GM18519 (cell line): ENCODE measurements around the gene CSNK1D.
A peak's percentile ranks its signal among the peaks of the same experiment; 100 is the strongest.

Source experiments
- ATAC-seq: cut with Tn5 transposase; IDR thresholded peaks from one replicate; pipeline ENCODE4 v1.9.1; 2021; ENCODE audit warnings: mild to moderate bottlenecking, moderate library complexity; ENCODE audit not compliant: unreplicated experiment, low FRiP score

Gene CSNK1D

GRCh38 chr17:82230609-82231311 lies 42.7 kb downstream of the CSNK1D start:
- no peak for ATAC-seq

DNA sequence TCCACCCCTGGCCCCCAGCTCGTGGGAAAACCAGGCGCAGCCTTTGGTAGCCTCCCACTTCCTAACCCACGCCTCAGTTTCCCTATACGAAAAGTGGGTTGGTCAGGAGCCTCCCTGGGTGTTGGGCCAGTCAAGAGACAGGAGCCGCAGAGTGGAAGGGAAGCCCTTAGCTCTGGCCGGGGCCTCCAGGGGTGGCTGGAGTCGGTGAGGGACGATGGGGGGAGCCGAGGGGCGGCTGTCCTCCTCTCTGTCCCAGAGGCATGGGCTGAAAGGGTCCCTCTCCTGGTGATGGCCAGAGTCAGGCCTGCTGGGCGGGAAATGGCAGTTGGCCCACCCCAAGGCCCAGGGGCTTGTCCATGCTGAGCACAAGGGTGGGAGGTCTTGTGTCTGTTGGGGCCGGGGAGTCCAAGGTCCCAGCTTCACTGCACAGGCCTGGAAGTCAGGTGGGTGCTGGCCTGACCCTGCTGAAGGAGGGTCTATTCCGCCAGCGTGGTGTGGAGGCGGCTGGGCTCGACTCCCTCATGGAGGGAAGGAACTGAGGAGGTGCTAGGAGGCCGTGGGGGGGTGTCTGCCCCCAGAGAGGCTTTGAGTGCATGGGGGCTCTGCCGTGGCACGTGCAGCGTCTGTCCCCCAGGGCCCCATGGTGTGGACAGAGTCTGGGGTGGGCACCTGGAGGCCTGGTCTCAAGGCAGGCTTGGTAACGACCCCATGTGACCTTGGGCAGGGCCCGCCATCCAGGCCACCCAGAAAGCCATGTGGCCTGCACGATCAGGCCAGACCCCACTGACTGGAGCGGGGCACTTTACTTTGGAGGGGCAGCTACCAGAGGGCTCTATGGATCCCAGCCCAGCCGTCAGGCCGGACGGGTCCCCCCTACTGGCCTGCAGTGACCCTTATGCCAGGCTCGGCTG lies 43.5 kb downstream of the CSNK1D start:
- no peak for ATAC-seq

DNA sequence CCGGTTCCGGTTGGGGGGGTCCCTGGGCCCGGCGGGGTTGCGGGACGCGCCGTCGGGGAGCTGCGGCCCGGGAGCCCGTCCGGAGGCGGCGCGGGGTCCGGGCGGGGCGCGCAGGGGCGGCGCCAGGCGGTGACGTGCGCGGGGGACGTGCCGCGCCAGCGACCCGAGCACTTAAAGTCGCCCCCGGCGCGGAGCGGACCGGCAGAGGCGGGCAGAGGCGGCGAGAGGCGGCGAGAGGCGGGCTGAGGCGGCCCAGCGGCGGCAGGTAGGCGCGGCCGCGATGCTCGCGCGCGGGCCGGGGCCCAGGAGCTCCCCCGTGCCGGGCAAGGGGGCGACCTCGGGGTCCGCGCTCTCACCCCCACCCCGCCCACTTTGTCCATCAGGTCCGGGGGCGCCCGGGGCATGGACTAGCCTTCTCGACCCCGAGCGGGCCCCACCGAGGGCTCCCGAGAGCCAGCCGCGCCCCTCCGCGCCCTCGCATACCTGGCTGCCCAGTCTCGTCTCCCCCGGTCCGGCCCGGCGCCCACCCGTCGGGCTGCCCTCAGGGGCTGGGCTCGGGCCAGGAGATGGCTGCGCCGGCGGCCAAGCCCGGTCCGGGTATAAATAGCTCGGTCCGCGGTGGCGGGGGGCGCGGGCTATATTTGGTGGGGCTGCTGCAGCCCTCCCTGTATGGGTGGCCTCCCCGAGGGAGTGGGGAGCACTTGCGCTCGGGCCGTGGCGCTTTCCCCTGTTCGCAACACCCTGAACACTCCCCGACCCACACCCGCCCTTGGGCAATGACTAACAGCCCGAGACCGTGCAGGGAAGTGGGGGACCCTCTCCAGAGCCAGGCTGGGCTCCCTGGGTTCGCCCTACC lies 44.4 kb downstream of the CSNK1D start, which contains the start of gene SLC16A3:
Gene SLC16A3 (plus strand): TSS at position 201 of the 856 bp plus-strand sequence. CDS start 6,967 bp downstream, outside the sequence.
- ATAC-seq = peak; percentile 29

- no peak for ATAC-seq
Measured at GRCh38 chr17:82228278-82228841, 45.1 kb downstream of the CSNK1D start.

DNA sequence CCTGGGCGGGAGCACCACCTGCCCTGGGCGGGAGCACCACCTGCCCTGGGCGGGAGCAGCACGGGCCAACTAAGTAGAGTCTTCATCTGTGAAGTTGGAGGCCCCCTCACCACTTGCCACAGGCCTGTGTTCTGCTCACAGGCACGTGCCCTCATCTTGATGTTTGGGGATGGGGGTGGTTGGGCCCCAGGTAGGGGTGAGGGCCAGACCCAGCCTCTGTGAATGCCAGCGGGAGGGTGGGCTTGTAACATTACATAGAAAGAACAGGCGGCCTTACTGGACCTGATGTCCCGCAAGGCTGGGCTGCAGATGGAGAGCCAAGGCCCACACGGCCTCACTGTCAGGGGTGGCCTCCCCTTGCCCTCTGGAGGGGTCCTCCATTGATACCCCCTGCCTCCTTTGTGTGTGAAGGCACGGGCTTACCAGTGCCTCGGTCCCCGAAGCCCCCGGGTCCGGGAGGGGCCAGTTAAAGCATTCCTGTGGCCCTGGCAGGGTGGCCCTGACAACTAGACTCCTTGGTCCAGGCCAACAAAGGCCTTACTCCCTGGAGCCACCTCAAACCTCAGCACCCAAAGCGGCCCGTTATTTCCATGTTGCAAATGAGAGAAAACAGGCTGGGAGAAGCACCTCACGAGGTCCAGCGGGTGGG lies 45.7 kb downstream of the CSNK1D start:
- no peak for ATAC-seq

GRCh38 chr17:82226809-82227628 lies 46.5 kb downstream of the CSNK1D start:
- no peak for ATAC-seq

DNA sequence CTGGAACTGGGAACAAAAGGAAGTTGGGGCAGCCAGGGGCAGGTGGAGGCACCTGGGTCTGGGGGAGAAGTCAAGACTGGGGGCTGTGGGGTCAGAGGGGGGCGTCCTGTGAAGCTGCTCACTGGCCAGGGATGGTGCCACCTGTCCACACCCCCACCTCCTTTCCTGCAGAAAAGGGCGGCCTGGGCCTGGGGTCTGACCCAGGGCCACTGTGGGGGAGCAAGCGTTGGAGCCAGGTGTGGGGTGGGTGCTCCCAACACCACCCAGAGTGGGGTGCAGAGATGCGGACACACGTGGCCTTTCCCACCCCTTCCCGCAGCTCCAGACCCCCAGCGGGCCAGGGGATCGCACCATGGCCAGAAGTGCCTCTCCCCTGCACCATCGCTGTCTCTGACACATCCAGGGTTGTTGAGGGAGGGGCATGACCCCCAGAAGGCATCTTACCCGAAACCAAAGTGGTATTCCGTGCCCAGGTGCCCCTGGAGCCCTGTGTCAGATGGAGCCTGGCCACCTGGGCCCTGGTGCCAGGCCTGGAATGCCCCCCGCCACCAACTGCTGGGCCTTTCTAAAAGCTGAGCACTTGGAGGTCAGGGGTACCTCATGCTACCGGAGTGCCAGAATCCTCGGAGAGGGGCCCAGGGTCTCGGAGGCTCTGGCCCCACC lies 47.2 kb downstream of the CSNK1D start:
- no peak for ATAC-seq

DNA sequence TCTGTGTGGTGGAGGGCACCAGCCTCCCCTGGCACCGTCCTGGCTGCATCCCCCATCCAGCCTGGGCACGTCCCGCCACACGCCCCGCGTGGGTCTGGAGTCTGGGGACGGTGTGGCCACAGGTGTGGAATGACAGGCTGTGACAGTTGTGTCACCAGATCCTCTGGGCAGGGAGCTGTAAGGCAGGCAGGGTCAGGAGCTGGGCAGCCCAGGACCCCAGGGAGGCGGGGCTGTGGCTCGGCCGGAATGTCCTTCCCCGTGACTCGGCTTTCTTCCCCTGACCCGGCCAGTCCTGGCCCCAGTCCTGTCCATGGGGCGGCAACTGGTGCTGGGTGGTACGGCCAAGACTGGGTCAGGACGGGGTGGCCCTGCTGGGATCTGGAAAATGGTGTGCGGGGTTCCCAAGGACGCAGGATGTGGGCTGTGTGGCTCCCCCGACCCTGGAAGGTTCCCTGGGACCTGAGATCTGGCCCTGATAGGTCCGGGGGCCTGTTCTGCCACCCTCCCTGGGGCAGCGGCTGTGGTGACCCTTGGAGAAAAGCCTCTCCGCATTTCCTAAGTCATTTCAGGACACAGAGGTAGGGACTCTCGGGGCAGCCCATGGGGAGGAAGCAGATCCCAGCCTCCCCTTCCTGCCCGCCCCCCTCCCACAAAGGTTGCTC lies 48.0 kb downstream of the CSNK1D start:
- ATAC-seq = no peak

DNA sequence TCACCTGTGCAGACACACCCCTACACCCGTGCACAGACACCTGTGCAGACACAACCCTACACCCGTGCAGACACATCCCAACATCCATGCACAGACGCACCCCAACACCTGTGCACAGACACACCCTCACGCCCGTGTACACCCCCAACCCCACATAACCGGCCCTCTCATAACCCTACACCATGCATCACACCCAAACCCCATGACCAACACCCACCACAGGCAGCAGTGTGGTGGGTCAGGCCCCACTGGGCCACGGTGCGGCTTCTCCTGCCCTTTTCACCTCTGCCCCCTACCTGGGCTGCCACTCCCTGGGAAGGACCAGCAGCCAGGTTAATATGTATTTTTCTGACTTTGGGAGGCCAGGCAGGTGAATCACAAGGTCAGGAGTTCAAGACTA lies 48.8 kb downstream of the CSNK1D start:
- no peak for ATAC-seq

DNA sequence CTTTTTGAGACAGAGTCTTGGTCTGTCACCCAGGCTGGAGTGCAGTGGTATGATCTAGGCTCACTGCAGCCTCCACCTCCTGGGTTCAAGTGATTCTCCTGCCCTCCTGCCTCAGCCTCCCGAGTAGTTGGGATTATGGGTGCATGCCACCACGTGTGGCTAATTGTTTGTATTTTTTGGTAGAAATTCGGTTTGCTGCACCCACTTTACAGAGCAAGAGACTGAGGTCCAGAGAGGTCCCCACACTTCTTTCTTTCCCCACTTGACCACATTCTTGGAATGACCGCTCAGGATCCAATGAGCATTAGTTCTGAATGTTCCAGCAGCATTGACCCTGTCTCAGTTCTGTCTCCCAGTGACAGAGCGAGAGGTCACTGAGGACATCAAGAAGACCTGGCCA lies 50.0 kb downstream of the CSNK1D start:
- no peak for ATAC-seq

GRCh38 chr17:82222816-82223215 lies 50.7 kb downstream of the CSNK1D start:
- ATAC-seq = no peak

GRCh38 chr17:82221341-82221902 lies 52.1 kb downstream of the CSNK1D start:
- no peak for ATAC-seq

DNA sequence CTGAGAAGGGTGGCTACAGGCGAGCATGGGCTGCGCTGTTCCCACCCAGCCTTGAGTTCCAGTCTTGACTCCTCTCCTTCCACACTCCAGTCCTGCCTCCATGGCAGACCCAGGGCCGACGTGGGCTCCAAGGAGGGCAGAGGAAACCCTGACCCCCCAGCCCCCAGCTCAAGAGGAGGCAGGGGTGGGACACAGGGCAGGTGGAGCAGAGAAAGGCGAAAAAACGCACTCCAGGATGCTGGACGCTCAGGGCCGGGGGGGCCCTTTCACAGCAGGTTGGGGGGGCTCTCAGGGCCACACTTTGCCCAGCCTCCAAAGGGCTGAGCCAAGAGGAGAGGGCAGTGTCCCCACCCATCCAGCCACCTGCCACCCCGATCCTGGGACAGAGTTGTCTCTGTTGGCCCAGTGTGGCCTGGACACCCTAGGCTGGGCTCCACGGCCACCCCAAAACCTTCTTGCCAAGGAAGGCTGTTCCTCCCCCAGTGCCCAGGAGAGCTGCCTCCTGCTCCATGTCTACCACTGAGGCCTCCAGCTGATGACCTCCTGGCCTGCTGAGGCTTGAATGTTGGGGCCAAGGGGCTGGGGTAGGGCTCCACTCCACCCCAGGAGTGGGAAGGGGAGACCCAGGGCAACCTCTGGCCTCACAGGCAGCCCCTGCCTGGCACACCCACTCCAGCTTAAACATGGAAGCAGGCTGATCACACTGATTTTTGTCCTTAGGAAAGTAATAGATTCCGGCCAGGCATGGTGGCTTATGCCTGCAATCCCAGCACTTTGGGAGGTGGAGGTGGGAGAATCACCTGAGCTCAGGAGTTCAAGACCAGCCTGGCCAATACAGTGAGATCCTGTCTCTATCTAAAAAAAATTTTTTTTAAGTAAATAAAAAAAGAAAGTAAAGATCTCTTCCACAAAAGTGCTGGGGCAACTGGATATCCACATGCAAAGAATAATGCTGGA lies 53.5 kb downstream of the CSNK1D start:
- no peak for ATAC-seq

DNA sequence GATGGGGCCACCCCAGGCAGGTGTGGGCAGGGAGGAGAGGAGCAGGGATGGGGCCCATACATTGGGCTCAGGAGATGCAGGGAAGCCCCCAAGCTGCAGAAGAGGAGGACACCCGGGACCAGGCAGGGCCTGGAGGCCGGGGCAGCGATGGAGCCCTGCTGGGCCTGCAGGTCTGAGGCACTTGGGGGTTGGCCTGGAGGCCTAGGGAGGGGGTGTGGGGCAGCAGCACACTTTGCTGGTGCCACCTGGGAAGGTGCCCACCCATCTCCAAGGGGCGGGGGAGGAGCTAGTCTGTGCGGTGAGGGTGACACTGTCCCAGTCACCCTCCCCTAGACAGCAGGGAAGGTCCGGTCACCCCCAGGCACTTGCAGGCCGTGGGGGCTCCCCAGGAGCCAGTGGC lies 54.4 kb downstream of the CSNK1D start:
- ATAC-seq = no peak

DNA sequence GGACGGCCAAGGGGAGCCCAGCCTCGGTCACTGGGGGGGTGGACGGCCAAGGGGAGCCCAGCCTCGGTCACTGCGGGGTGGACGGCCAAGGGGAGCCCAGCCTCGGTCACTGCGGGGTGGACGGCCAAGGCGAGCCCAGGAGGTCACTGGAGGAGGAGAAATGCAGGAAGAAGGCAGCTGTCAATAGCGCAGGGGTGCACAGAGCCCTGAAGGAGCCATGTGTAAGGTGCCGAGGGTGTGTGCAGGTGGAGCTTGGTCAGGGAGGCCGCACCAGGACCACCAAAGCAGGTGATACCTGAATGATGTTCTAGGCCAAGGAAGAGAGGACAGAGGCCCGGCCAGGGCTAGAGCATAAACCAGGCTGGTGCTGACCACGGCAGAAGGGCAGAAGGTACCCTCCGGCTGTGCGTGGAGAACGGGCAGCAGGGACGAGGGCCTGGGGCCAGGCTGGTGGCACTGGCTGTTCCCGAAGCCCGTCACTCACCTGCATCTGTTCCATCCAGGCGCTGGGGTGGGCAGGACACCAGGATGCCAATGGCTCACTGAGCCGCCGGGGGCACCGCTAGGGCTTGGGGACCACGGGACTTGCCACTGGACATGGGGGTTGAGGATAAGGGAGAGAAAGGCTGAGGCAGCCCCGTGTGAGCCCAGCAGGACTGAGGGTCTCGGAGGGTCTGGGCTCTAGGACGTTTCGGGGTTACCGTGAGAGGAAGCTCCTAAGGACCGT lies 55.0 kb downstream of the CSNK1D start:
- ATAC-seq = no peak
